HG03460 (cell line): ENCODE data around the gene PUS1.

Source experiments
- ATAC-seq: cut with Tn5 transposase; IDR thresholded peaks from one replicate; pipeline ENCODE4 v1.9.1; 2021; ENCODE audit not compliant: unreplicated experiment

PUS1 gene

GRCh38 chr12:131902332-131903241, 26.5 kb upstream of the PUS1 start:
- ATAC-seq, result no peak

GRCh38 chr12:131903270-131904255, 25.5 kb upstream of the PUS1 start:
- no peak for ATAC-seq

GRCh38 chr12:131904346-131904745, 24.7 kb upstream of the PUS1 start:
- no peak for ATAC-seq

GRCh38 chr12:131905081-131905629, 23.9 kb upstream of the PUS1 start:
- ATAC-seq, result no peak

GRCh38 chr12:131905630-131906091, 23.4 kb upstream of the PUS1 start:
- no peak for ATAC-seq

- ATAC-seq, result no peak
Measured at GRCh38 chr12:131907379-131908091, 21.5 kb upstream of the PUS1 start.

- ATAC-seq, result no peak
Measured at GRCh38 chr12:131908092-131909080, 20.7 kb upstream of the PUS1 start.

- ATAC-seq, result no peak
Measured at GRCh38 chr12:131909081-131909751, 19.9 kb upstream of the PUS1 start.

GRCh38 chr12:131909752-131910219, 19.3 kb upstream of the PUS1 start:
- ATAC-seq, result no peak

GRCh38 chr12:131910302-131911027, 18.6 kb upstream of the PUS1 start:
- ATAC-seq, result no peak

- ATAC-seq, result no peak
Measured at GRCh38 chr12:131911028-131911650, 17.9 kb upstream of the PUS1 start.

- ATAC-seq, result no peak
Measured at GRCh38 chr12:131911851-131912477, 17.1 kb upstream of the PUS1 start.

- no peak for ATAC-seq
Measured at GRCh38 chr12:131912518-131913274, 16.4 kb upstream of the PUS1 start.

- ATAC-seq, result no peak
Measured at GRCh38 chr12:131913666-131914065, 15.4 kb upstream of the PUS1 start.

- no peak for ATAC-seq
Measured at GRCh38 chr12:131914179-131914702, 14.8 kb upstream of the PUS1 start.

- no peak for ATAC-seq
Measured at GRCh38 chr12:131915000-131915689, 13.9 kb upstream of the PUS1 start.
